Calu3 (cell line): Measurements from ENCODE around the gene PRMT2. TPM values are rescaled to one million over a fixed set of nuclear protein-coding genes. Genes with fewer than 3 reads are reported as not detected.

Experiments used
- BruUV-seq: library from RNA; stranded (reverse); fragments of 400-500 nt; replicated peaks from 2 replicates; lab custom pipeline; 2021; lab: Mats Ljungman, UMichigan
- CTCF ChIA-PET: fragments of 300-600 bp; sonication (Branson Sonifier 250); formaldehyde crosslinking; loops from one replicate; lab custom pipeline; 2022; ENCODE audit warnings: antibody characterized with exemption; lab: Charles Lee
- DNase-seq: peaks from one replicate; pipeline ENCODE4 v3.0.0; 2022
- H3K27ac Mint-ChIP-seq: one replicate; pipeline ENCODE4 v1.8.0; 2022; ENCODE audit warnings: mixed read lengths; ENCODE audit not compliant: unreplicated experiment
- H3K27me3 Mint-ChIP-seq: one replicate; pipeline ENCODE4 v1.8.0; 2022; ENCODE audit warnings: mixed read lengths; ENCODE audit not compliant: unreplicated experiment
- H3K36me3 Mint-ChIP-seq: one replicate; pipeline ENCODE4 v1.8.0; 2022; ENCODE audit warnings: mild to moderate bottlenecking, moderate library complexity, mixed read lengths; ENCODE audit not compliant: insufficient read depth, unreplicated experiment
- H3K4me1 Mint-ChIP-seq: one replicate; pipeline ENCODE4 v1.8.0; 2022; ENCODE audit warnings: mild to moderate bottlenecking, low read depth, mixed read lengths; ENCODE audit not compliant: unreplicated experiment
- H3K4me3 Mint-ChIP-seq: one replicate; pipeline ENCODE4 v1.8.0; 2022; ENCODE audit warnings: mild to moderate bottlenecking, low read depth, moderate library complexity, mixed read lengths; ENCODE audit not compliant: unreplicated experiment
- H3K9me3 Mint-ChIP-seq: one replicate; pipeline ENCODE4 v1.8.0; 2022; ENCODE audit warnings: low read depth, mixed read lengths; ENCODE audit not compliant: unreplicated experiment
- CTCF ChIP-seq: fragments of 200-600 bp; IDR thresholded peaks from one replicate; pipeline ENCODE4 v1.8.0; 2022; ENCODE audit warnings: antibody characterized with exemption; ENCODE audit not compliant: unreplicated experiment
- intact Hi-C: fragments of 100-400 bp; cut with micrococcal nuclease; formaldehyde crosslinking; loops from one replicate; pipeline ENCODE4 v1.10.0; 2022; ENCODE audit not compliant: unreplicated experiment
- total RNA-seq: library from RNA; stranded (reverse); gene quantifications from 2 replicates; pipeline ENCODE4 v1.2.3, GENCODE V29; 2022

PRMT2 gene
- total RNA-seq, 1 experiment from 2014 or later = 59.4 TPM

- no TSS peak for BruUV-seq
Measured at GRCh38 chr21:46606427-46606813, 29.1 kb upstream of the PRMT2 start.

GRCh38 chr21:46607636-46608035, 27.8 kb upstream of the PRMT2 start:
- intact Hi-C loops = no loop called here
- TF ChIP-seq CTCF = no peak
- H3K4me3 Mint-ChIP-seq = no peak overlapping the region
- no peak for DNase-seq
- H3K36me3 Mint-ChIP-seq = no peaks in the 10 kb centered on the region
- no peaks in the 10 kb centered on the region for H3K27me3 Mint-ChIP-seq
- peaks cover 2% of the 10 kb centered on the region for H3K4me1 Mint-ChIP-seq
- no peak overlapping the region for H3K27ac Mint-ChIP-seq
- no peaks in the 10 kb centered on the region for H3K9me3 Mint-ChIP-seq
- CTCF ChIA-PET = no interaction called here
- BruUV-seq = no TSS peak

More at GRCh38 chr21:46606427-46606813, 29.1 kb upstream of the PRMT2 start:
- Mint-ChIP-seq H3K4me3 (no peak overlapping the region), H3K27ac (no peak overlapping the region), H3K4me1 (peaks cover 6% of the 10 kb centered on the region), H3K27me3 (no peaks in the 10 kb centered on the region), H3K9me3 (no peaks in the 10 kb centered on the region), H3K36me3 (no peaks in the 10 kb centered on the region)
- intact Hi-C loops = no loop called here
- CTCF ChIA-PET = no interaction called here
- no peak for DNase-seq
- no peak for TF ChIP-seq CTCF

GRCh38 chr21:46608672-46609111, 26.8 kb upstream of the PRMT2 start:
- Mint-ChIP-seq H3K36me3 (no peaks in the 10 kb centered on the region), H3K4me3 (no peak overlapping the region), H3K27me3 (no peaks in the 10 kb centered on the region), H3K9me3 (no peaks in the 10 kb centered on the region), H3K4me1 (no peaks in the 10 kb centered on the region), H3K27ac (no peak overlapping the region)
- no TSS peak for BruUV-seq
- intact Hi-C loops = no loop called here
- CTCF ChIA-PET = no interaction called here
- no peak for DNase-seq
- no peak for TF ChIP-seq CTCF

GRCh38 chr21:46610018-46610701, 25.3 kb upstream of the PRMT2 start:
- Mint-ChIP-seq H3K36me3 (no peaks in the 10 kb centered on the region), H3K9me3 (no peaks in the 10 kb centered on the region), H3K4me1 (no peaks in the 10 kb centered on the region), H3K27me3 (no peaks in the 10 kb centered on the region), H3K27ac (no peak overlapping the region), H3K4me3 (no peak overlapping the region)
- no TSS peak for BruUV-seq
- intact Hi-C loops = no loop called here
- DNase-seq = no peak
- no peak for TF ChIP-seq CTCF
- CTCF ChIA-PET = no interaction called here
